Upper lobe of left lung (tissue), 4 donors: ENCODE data around the gene BUB3.

Experiments
- POLR2AphosphoS5 ChIP-seq, 2 donors: sonication (generic); formaldehyde crosslinking; IDR thresholded peaks; one replicate each; pipeline ENCODE4 v1.5.1; 2017; ENCODE audit warnings: antibody characterized with exemption in 2 of 2
- TF ChIP-seq, protein P1 (sequence below), 6 experiments: fragments of 450-650 bp in 4 of 6; fragments of 200-600 bp in 2 of 6; sonication (generic) in 2 of 6; IDR thresholded peaks; one replicate each; pipeline ENCODE4 v1.5.1; 2016 to 2019; ENCODE audit warnings: antibody characterized with exemption in 6 of 6

DNA sequence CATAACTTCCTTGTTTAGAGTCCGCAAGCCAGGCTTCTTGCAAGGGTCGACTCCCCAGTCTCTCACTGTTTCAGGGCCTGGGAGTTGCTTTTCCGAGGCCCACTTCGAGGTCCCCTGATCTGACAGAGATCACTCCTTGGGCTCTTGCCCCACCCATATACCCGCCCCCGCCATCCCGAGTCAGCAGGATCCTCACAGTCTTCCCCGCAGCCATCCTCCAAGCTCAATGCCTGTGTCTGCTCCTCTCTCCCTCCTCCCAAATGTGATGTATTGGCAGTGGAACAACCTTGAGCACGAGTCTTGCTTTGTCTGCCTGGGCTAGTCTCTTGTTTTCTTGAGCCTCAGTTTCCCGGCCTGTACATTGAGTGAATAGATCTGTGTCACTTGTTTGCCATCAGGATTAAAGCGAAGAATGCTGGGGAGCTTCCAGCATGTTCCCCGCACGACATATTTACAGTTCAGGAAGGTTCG is 8.6 kb upstream of the BUB3 start:
- TF ChIP-seq, protein P1, sequence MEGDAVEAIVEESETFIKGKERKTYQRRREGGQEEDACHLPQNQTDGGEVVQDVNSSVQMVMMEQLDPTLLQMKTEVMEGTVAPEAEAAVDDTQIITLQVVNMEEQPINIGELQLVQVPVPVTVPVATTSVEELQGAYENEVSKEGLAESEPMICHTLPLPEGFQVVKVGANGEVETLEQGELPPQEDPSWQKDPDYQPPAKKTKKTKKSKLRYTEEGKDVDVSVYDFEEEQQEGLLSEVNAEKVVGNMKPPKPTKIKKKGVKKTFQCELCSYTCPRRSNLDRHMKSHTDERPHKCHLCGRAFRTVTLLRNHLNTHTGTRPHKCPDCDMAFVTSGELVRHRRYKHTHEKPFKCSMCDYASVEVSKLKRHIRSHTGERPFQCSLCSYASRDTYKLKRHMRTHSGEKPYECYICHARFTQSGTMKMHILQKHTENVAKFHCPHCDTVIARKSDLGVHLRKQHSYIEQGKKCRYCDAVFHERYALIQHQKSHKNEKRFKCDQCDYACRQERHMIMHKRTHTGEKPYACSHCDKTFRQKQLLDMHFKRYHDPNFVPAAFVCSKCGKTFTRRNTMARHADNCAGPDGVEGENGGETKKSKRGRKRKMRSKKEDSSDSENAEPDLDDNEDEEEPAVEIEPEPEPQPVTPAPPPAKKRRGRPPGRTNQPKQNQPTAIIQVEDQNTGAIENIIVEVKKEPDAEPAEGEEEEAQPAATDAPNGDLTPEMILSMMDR (IDR thresholded peaks at IDR 0.05) = no peak
- no peak for TF ChIP-seq POLR2AphosphoS5 (IDR thresholded peaks at IDR 0.05)
